ENCODE data around the gene WDR27.

The WDR27 gene

DNA sequence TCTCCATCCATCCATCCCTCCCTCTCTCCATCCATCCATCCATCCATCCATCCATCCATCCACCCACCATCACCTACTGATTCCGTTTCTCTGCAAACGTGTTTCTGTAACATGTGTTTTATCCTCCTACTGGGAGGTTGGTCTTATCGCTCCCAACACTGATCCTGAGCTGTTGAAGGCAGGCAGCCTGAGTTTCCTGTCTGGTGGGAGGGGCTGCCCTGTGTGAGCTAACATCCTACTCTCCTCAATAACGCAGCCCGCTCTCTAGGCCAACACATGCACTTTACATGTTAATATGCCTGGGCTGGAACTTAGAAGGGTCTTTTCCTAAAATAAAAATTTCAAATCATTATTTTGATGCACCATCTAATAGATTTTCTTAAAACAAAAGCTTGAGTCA is 126.5 kb downstream of the WDR27 start:
- Histone ChIP-seq H3K27ac (ENCODE audit: low read depth, low read length) (no peak overlapping the region), H3K9ac (ENCODE audit: low read length) (no peak overlapping the region), H3K27me3 (ENCODE audit: low read length) (no peaks in the 10 kb centered on the region), H3K36me3 (ENCODE audit: low read length) (no peaks in the 10 kb centered on the region), H3K9me2 (replicated peaks; ENCODE audit: insufficient read depth, low read length) (no peaks in the 10 kb centered on the region), H4K20me1 (ENCODE audit: low read depth, low read length) (no peaks in the 10 kb centered on the region), H3F3A (ENCODE audit: insufficient read depth) (no peaks in the 10 kb centered on the region), H3K79me2 (ENCODE audit: insufficient read depth, low read length) (no peaks in the 10 kb centered on the region), H3K4me2 (ENCODE audit: low read depth, low read length, poor library complexity, severe bottlenecking) (no peak overlapping the region), H2AFZ (ENCODE audit: low read depth, low read length, severe bottlenecking) (no peak overlapping the region), H3K4me3 (ENCODE audit: insufficient read depth, low read length, poor library complexity, severe bottlenecking) (no peak overlapping the region), H3K9me3 (ENCODE audit: insufficient read depth, low read length) (no peaks in the 10 kb centered on the region)
- TF ChIP-seq, protein P1, sequence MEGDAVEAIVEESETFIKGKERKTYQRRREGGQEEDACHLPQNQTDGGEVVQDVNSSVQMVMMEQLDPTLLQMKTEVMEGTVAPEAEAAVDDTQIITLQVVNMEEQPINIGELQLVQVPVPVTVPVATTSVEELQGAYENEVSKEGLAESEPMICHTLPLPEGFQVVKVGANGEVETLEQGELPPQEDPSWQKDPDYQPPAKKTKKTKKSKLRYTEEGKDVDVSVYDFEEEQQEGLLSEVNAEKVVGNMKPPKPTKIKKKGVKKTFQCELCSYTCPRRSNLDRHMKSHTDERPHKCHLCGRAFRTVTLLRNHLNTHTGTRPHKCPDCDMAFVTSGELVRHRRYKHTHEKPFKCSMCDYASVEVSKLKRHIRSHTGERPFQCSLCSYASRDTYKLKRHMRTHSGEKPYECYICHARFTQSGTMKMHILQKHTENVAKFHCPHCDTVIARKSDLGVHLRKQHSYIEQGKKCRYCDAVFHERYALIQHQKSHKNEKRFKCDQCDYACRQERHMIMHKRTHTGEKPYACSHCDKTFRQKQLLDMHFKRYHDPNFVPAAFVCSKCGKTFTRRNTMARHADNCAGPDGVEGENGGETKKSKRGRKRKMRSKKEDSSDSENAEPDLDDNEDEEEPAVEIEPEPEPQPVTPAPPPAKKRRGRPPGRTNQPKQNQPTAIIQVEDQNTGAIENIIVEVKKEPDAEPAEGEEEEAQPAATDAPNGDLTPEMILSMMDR (IDR thresholded peaks at IDR 0.05; ENCODE audit: insufficient read depth, low read length, poor library complexity, severe bottlenecking): no peak
- TF ChIP-seq EZH2phosphoT487 (conservative IDR thresholded peaks at IDR 0.05; ENCODE audit: low read length): no peak

DNA sequence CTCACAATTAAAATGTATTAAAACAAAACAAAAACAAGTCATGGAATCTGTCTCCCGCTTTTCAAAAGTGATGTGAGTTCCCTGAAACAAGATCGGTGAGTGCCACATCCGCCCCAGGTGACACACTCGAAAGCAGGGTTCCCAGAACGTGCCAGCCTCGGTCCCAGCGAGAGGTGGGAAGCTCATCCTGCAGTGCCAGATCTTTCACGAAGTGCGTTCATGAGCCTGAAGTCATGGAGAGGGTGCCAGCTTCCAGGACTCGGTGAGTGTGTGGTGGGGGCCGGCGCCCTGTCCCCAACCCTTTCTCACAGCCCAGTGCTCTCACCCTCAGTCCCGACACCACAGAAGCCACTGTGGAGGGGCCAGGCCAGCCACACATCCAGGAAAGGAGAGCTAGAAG is 127.4 kb downstream of the WDR27 start:
- H3K4me3 ChIP-seq (ENCODE audit: insufficient read depth, low read length, poor library complexity, severe bottlenecking): no peak overlapping the region
- H3K27ac ChIP-seq (ENCODE audit: low read depth, low read length): no peak overlapping the region
- H3K9me3 ChIP-seq (ENCODE audit: insufficient read depth, low read length): no peaks in the 10 kb centered on the region
- no peaks in the 10 kb centered on the region for H3K36me3 ChIP-seq (ENCODE audit: low read length)
- H3K27me3 ChIP-seq (ENCODE audit: low read length): no peaks in the 10 kb centered on the region
- H3K79me2 ChIP-seq (ENCODE audit: insufficient read depth, low read length): no peaks in the 10 kb centered on the region
- H3K4me2 ChIP-seq (ENCODE audit: low read depth, low read length, poor library complexity, severe bottlenecking): no peak overlapping the region
- H3K9me2 ChIP-seq (replicated peaks; ENCODE audit: insufficient read depth, low read length): no peaks in the 10 kb centered on the region
- no peak overlapping the region for H3K9ac ChIP-seq (ENCODE audit: low read length)
- no peak for TF ChIP-seq EZH2phosphoT487 (conservative IDR thresholded peaks at IDR 0.05; ENCODE audit: low read length)
- TF ChIP-seq, protein P1 (IDR thresholded peaks at IDR 0.05; ENCODE audit: insufficient read depth, low read length, poor library complexity, severe bottlenecking): no peak
- no peaks in the 10 kb centered on the region for H4K20me1 ChIP-seq (ENCODE audit: low read depth, low read length)
- no peaks in the 10 kb centered on the region for H3F3A ChIP-seq (ENCODE audit: insufficient read depth)
- no peak overlapping the region for H2AFZ ChIP-seq (ENCODE audit: low read depth, low read length, severe bottlenecking)

DNA sequence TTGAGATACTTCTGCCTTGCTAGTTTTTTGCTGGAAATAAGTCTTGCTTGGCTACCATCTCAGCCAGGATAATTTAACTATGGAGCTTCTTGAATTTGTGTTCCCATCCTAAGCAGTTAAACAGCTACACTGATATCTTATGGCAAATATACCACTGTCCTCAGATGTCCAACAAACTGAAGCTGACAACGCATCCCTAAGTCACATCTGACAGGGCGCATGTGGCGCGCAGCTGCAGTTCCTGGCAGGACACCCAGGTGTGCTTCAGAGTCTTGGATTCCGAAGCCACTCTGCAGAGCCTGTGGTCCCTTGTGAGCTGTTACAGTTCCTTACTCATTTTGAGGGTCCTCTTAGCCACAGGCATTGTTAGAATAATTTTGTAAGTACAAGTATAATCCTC is 127.9 kb downstream of the WDR27 start:
- Histone ChIP-seq H3K27ac (ENCODE audit: low read depth, low read length) (no peak overlapping the region), H3K4me2 (ENCODE audit: low read depth, low read length, poor library complexity, severe bottlenecking) (no peak overlapping the region), H3K9ac (ENCODE audit: low read length) (no peak overlapping the region), H2AFZ (ENCODE audit: low read depth, low read length, severe bottlenecking) (no peak overlapping the region), H3K27me3 (ENCODE audit: low read length) (no peaks in the 10 kb centered on the region), H3K4me3 (ENCODE audit: insufficient read depth, low read length, poor library complexity, severe bottlenecking) (no peak overlapping the region), H3K36me3 (ENCODE audit: low read length) (no peaks in the 10 kb centered on the region), H3F3A (ENCODE audit: insufficient read depth) (no peaks in the 10 kb centered on the region), H3K9me3 (ENCODE audit: insufficient read depth, low read length) (no peaks in the 10 kb centered on the region), H4K20me1 (ENCODE audit: low read depth, low read length) (no peaks in the 10 kb centered on the region), H3K79me2 (ENCODE audit: insufficient read depth, low read length) (no peaks in the 10 kb centered on the region), H3K9me2 (replicated peaks; ENCODE audit: insufficient read depth, low read length) (no peaks in the 10 kb centered on the region)
- no peak for TF ChIP-seq EZH2phosphoT487 (conservative IDR thresholded peaks at IDR 0.05; ENCODE audit: low read length)
- TF ChIP-seq, protein P1 (IDR thresholded peaks at IDR 0.05; ENCODE audit: insufficient read depth, low read length, poor library complexity, severe bottlenecking): no peak
